Measurements from ENCODE around the gene MUC5AC.
"Not testable (repeated sequence)": the region's sequence is repeated elsewhere in the genome, so short reads cannot be mapped to it uniquely, and the experiment has no call there.

MUC5AC gene

DNA sequence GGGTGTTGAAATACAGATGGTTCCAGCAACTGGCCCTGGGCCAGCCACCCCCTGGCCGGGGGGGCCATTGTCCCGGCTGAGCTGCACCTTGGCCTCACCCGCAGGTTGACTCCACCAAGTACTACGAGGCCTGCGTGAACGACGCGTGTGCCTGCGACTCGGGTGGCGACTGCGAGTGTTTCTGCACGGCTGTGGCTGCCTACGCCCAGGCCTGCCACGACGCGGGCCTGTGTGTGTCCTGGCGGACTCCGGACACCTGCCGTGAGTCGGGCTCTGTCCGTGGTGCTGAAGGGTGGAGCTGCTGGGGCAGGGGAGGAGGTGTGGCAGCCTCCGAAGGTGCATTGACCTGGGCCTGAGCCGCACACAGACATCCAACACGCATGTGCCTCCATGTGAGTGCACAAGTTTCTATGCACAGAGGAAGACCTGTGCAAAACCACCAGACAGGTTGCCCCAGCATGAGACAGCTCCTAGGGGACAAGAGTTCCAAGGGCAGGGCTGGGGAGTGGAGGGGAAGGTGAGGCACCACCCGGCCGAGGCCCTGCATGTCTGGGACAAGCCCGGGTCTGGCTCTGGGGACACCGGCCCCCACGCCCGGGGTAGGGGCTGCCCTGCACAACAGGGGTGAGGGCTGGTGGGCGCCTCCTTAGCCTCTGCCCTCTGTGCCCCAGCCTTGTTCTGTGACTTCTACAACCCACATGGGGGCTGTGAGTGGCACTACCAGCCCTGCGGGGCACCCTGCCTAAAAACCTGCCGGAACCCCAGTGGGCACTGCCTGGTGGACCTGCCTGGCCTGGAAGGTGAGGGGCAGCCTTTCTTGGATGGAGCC is 81.2 kb downstream of the MUC5AC start:
- no peak for DNase-seq (ENCODE audit: low read depth)
- TF ChIP-seq, protein P1, sequence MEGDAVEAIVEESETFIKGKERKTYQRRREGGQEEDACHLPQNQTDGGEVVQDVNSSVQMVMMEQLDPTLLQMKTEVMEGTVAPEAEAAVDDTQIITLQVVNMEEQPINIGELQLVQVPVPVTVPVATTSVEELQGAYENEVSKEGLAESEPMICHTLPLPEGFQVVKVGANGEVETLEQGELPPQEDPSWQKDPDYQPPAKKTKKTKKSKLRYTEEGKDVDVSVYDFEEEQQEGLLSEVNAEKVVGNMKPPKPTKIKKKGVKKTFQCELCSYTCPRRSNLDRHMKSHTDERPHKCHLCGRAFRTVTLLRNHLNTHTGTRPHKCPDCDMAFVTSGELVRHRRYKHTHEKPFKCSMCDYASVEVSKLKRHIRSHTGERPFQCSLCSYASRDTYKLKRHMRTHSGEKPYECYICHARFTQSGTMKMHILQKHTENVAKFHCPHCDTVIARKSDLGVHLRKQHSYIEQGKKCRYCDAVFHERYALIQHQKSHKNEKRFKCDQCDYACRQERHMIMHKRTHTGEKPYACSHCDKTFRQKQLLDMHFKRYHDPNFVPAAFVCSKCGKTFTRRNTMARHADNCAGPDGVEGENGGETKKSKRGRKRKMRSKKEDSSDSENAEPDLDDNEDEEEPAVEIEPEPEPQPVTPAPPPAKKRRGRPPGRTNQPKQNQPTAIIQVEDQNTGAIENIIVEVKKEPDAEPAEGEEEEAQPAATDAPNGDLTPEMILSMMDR (IDR thresholded peaks at IDR 0.05; ENCODE audit: low read depth, low read length): no peak
- TF ChIP-seq, protein P2, sequence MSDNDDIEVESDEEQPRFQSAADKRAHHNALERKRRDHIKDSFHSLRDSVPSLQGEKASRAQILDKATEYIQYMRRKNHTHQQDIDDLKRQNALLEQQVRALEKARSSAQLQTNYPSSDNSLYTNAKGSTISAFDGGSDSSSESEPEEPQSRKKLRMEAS (IDR thresholded peaks at IDR 0.05; ENCODE audit: low read depth, low read length): no peak
- TF ChIP-seq MYC (IDR thresholded peaks at IDR 0.05; ENCODE audit: low read depth, low read length) (no peak), POLR2A (IDR thresholded peaks at IDR 0.05; ENCODE audit: extremely low read depth, insufficient read length) (no peak)
- H3K4me3 ChIP-seq (ENCODE audit: low read depth, low read length): no peak overlapping the region

DNA sequence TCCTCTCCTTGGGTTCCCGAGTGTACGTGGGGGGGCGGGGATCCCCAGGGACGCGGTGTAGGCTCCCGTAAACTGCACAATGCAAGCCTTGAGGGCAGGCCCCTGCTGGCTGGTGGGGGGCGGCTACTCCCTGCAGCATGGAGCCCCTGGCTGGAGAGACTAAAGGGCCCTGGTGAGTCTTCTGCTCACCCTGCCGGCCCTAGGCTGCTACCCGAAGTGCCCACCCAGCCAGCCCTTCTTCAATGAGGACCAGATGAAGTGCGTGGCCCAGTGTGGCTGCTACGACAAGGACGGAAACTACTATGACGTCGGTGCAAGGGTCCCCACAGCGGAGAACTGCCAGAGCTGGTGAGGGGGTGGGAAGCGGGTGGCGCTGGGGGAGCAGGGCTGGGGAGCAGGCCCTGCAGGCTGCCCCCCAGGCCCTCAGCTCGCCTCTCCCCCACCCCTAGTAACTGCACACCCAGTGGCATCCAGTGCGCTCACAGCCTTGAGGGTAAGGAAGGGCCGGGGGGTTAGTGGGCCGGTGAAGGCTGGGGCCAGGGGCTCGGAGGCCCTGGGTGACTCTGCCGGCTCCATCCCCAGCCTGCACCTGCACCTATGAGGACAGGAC is 81.9 kb downstream of the MUC5AC start:
- no peak for DNase-seq (ENCODE audit: low read depth)
- TF ChIP-seq, protein P2 (IDR thresholded peaks at IDR 0.05; ENCODE audit: low read depth, low read length): no peak
- TF ChIP-seq, protein P1 (IDR thresholded peaks at IDR 0.05; ENCODE audit: low read depth, low read length): no peak
- TF ChIP-seq MYC (IDR thresholded peaks at IDR 0.05; ENCODE audit: low read depth, low read length) (no peak), POLR2A (IDR thresholded peaks at IDR 0.05; ENCODE audit: extremely low read depth, insufficient read length) (no peak)

DNA sequence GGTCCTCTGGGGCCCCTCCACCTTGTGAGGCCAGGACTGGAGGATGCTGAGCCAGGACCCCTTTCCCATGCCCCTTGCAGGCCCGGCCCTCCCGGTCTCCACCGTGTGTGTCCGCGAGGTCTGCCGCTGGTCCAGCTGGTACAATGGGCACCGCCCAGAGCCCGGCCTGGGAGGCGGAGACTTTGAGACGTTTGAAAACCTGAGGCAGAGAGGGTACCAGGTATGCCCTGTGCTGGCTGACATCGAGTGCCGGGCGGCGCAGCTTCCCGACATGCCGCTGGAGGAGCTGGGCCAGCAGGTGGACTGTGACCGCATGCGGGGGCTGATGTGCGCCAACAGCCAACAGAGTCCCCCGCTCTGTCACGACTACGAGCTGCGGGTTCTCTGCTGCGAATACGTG is 83.0 kb downstream of the MUC5AC start:
- DNase-seq (ENCODE audit: low read depth): no peak
- TF ChIP-seq, protein P2 (IDR thresholded peaks at IDR 0.05; ENCODE audit: low read depth, low read length): no peak
- no peak for TF ChIP-seq POLR2A (IDR thresholded peaks at IDR 0.05; ENCODE audit: extremely low read depth, insufficient read length)
- TF ChIP-seq, protein P1 (IDR thresholded peaks at IDR 0.05; ENCODE audit: low read depth, low read length): no peak
- TF ChIP-seq MYC (IDR thresholded peaks at IDR 0.05; ENCODE audit: low read depth, low read length): no peak
- H3K4me3 ChIP-seq (ENCODE audit: low read depth, low read length): no peak overlapping the region

More for the DNA sequence above, 81.9 kb downstream of the MUC5AC start:
- no peak overlapping the region for H3K4me3 ChIP-seq (ENCODE audit: low read depth, low read length)

DNA sequence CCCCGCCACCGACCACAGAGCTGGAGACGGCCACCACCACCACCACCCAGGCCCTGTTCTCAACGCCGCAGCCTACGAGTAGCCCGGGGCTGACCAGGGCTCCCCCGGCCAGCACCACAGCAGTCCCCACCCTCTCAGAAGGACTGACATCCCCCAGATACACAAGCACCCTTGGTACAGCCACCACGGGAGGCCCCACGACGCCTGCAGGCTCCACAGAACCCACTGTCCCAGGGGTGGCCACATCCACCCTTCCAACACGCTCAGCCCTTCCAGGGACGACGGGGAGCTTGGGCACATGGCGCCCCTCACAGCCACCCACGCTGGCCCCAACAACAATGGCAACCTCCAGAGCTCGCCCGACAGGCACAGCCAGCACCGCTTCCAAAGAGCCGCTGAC is 84.0 kb downstream of the MUC5AC start:
- no peak for DNase-seq (ENCODE audit: low read depth)
- no peak overlapping the region for H3K4me3 ChIP-seq (ENCODE audit: low read depth, low read length)
- no peak for TF ChIP-seq MYC (IDR thresholded peaks at IDR 0.05; ENCODE audit: low read depth, low read length)
- TF ChIP-seq, protein P1 (IDR thresholded peaks at IDR 0.05; ENCODE audit: low read depth, low read length): no peak
- TF ChIP-seq, protein P2 (IDR thresholded peaks at IDR 0.05; ENCODE audit: low read depth, low read length): no peak
- no peak for TF ChIP-seq POLR2A (IDR thresholded peaks at IDR 0.05; ENCODE audit: extremely low read depth, insufficient read length)

DNA sequence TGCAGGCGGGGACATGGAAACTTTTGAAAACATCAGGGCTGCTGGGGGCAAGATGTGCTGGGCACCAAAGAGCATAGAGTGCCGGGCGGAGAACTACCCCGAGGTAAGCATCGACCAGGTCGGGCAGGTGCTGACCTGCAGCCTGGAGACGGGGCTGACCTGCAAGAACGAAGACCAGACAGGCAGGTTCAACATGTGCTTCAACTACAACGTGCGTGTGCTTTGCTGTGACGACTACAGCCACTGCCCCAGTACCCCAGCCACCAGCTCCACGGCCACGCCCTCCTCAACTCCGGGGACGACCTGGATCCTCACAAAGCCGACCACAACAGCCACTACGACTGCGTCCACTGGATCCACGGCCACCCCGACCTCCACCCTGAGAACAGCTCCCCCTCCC is 84.5 kb downstream of the MUC5AC start:
- no peak overlapping the region for H3K4me3 ChIP-seq (ENCODE audit: low read depth, low read length)
- TF ChIP-seq MYC (IDR thresholded peaks at IDR 0.05; ENCODE audit: low read depth, low read length): no peak
- TF ChIP-seq, protein P2 (IDR thresholded peaks at IDR 0.05; ENCODE audit: low read depth, low read length): no peak
- TF ChIP-seq, protein P1 (IDR thresholded peaks at IDR 0.05; ENCODE audit: low read depth, low read length): no peak
- TF ChIP-seq POLR2A (IDR thresholded peaks at IDR 0.05; ENCODE audit: extremely low read depth, insufficient read length): no peak
- no peak for DNase-seq (ENCODE audit: low read depth)

DNA sequence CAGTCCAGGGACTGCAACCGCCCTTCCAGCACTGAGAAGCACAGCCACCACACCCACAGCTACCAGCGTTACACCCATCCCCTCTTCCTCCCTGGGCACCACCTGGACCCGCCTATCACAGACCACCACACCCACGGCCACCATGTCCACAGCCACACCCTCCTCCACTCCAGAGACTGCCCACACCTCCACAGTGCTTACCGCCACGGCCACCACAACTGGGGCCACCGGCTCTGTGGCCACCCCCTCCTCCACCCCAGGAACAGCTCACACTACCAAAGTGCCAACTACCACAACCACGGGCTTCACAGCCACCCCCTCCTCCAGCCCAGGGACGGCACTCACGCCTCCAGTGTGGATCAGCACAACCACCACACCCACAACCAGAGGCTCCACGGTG is 85.0 kb downstream of the MUC5AC start:
- H3K4me3 ChIP-seq (ENCODE audit: low read depth, low read length); DNase-seq (ENCODE audit: low read depth): not testable (repeated sequence)

DNA sequence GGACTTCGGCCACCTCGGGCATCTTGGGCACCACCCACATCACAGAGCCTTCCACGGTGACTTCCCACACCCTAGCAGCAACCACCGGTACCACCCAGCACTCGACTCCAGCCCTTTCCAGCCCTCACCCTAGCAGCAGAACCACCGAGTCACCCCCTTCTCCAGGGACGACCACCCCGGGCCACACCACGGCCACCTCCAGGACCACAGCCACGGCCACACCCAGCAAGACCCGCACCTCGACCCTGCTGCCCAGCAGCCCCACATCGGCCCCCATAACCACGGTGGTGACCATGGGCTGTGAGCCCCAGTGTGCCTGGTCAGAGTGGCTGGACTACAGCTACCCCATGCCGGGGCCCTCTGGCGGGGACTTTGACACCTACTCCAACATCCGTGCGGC is 85.8 kb downstream of the MUC5AC start:
- not testable (repeated sequence) for H3K4me3 ChIP-seq (ENCODE audit: low read depth, low read length); DNase-seq (ENCODE audit: low read depth)

DNA sequence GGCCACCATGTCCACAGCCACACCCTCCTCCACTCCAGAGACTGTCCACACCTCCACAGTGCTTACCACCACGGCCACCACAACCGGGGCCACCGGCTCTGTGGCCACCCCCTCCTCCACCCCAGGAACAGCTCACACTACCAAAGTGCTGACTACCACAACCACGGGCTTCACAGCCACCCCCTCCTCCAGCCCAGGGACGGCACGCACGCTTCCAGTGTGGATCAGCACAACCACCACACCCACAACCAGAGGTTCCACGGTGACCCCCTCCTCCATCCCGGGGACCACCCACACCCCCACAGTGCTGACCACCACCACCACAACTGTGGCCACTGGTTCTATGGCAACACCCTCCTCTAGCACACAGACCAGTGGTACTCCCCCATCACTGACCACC is 86.8 kb downstream of the MUC5AC start:
- not testable (repeated sequence) for DNase-seq (ENCODE audit: low read depth); H3K4me3 ChIP-seq (ENCODE audit: low read depth, low read length)

DNA sequence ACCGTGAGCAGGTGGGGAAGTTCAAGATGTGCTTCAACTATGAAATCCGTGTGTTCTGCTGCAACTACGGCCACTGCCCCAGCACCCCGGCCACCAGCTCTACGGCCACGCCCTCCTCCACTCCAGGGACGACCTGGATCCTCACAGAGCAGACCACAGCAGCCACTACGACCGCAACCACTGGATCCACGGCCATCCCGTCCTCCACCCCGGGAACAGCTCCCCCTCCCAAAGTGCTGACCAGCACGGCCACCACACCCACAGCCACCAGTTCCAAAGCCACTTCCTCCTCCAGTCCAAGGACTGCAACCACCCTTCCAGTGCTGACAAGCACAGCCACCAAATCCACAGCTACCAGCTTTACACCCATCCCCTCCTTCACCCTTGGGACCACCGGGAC is 88.0 kb downstream of the MUC5AC start:
- not testable (repeated sequence) for DNase-seq (ENCODE audit: low read depth); H3K4me3 ChIP-seq (ENCODE audit: low read depth, low read length)

Measured in NB4 (cell line).